GM13977 (cell line): Measurements from ENCODE around the gene PTPRU.

Source experiments
- DNase-seq: peaks from one replicate; pipeline ENCODE4 v3.0.0; 2012; ENCODE audit warnings: low spot score
- in situ Hi-C: fragments of 300-500 bp; cut with MboI; formaldehyde crosslinking; loops from one replicate; pipeline ENCODE4 v1.12.0; 2022; ENCODE audit warnings: low sequenced_read_pairs, low pct_unique_long_range_greater_than_20kb, mixed read lengths, inconsistent platforms; ENCODE audit not compliant: unreplicated experiment
- TF ChIP-seq, protein P1 (sequence below): IDR thresholded peaks from 2 replicates; pipeline ENCODE4 v1.5.1; 2012; ENCODE audit warnings: mild to moderate bottlenecking, control low read depth; ENCODE audit not compliant: insufficient read depth; ENCODE audit errors: extremely low read depth, missing control alignments

PTPRU gene

DNA sequence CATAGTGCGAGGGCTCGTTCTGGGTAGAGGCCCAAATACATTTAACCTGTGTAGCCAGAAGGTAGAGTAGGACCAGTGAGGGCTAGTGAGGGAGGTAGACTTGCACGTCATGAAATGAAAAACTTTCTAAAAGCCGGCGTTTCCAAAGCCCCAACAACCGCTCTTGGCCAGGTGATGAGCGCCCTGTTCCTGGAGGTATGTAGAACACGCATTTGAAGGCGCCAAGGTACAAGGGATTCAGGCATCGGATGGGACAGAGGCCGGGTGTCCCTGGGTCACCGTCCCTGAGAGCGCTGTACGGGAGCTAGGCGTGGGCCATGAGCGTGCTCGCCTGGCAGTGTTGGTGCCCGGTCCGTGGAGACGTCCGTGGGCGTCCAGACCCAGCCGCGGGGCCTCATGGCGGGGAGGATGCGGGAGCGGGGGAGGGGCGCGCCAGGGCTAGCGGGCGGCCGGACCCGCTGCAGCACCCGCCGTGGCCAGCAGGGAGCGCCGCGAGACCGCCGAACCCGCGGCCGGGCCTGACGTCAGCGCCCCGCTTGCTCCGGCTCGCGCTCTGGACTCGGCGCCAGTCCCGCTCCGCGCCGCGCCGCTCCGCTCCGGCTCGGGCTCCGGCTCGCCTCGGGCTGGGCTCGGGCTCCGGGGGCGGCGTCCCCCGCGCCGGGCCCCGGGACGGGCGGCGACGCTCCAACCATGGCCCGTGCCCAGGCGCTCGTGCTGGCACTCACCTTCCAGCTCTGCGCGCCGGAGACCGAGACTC, at the start of gene PTPRU:
Gene PTPRU (plus strand): TSS at position 568 of the 757 bp plus-strand sequence. CDS start 123 bp downstream, at position 691.
- in situ Hi-C loops, result no loop called here
- DNase-seq, result peak; percentile 96
- TF ChIP-seq, protein P1, sequence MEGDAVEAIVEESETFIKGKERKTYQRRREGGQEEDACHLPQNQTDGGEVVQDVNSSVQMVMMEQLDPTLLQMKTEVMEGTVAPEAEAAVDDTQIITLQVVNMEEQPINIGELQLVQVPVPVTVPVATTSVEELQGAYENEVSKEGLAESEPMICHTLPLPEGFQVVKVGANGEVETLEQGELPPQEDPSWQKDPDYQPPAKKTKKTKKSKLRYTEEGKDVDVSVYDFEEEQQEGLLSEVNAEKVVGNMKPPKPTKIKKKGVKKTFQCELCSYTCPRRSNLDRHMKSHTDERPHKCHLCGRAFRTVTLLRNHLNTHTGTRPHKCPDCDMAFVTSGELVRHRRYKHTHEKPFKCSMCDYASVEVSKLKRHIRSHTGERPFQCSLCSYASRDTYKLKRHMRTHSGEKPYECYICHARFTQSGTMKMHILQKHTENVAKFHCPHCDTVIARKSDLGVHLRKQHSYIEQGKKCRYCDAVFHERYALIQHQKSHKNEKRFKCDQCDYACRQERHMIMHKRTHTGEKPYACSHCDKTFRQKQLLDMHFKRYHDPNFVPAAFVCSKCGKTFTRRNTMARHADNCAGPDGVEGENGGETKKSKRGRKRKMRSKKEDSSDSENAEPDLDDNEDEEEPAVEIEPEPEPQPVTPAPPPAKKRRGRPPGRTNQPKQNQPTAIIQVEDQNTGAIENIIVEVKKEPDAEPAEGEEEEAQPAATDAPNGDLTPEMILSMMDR, result peak; percentile 97

DNA sequence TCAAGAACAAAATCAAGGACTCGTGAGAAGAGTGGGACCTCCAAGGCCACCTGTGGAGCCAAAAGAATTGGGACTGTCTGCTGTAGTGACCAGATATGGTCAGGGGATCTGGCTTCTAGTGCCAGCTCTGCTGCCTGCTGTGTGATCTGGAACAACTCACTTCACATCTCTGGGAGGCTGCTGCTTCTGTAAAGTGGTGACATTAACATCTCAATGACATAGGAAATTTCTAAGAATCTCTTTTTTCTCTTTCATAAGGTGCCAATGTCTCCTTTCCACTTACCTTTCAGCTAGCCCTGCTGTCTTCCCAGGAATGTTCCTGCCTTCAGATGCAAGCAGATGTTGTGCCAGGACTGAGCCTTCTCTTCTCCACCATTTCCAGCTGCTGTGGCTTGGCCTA, 49.6 kb upstream of the PTPRU start:
- no peak for DNase-seq
- in situ Hi-C loops, result no loop called here
- TF ChIP-seq, protein P1, result no peak

DNA sequence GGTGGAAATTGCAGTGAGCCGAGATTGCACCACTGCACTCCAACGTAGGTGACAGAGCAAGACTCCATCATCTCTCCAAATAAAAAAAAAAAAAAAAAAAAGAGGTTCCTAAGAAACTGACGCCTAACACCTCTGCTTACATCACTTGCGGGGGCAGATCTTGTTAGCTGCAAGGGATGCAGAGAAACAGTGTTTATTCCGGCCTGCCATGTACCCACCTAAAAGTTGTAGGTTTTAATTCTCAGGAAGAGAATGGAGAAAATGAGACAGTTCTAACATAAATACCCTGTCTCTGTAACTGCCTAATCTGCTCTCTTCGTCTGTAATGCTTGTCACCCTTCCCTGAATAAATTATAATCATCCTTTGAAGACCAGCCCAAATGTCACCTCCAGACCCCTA, 45.6 kb upstream of the PTPRU start:
- TF ChIP-seq, protein P1, result no peak
- in situ Hi-C loops, result loop anchor here (10.0 kb wide), 1 partner anchor 306 kb away; no protein-coding TSS in a partner anchor
- no peak for DNase-seq

DNA sequence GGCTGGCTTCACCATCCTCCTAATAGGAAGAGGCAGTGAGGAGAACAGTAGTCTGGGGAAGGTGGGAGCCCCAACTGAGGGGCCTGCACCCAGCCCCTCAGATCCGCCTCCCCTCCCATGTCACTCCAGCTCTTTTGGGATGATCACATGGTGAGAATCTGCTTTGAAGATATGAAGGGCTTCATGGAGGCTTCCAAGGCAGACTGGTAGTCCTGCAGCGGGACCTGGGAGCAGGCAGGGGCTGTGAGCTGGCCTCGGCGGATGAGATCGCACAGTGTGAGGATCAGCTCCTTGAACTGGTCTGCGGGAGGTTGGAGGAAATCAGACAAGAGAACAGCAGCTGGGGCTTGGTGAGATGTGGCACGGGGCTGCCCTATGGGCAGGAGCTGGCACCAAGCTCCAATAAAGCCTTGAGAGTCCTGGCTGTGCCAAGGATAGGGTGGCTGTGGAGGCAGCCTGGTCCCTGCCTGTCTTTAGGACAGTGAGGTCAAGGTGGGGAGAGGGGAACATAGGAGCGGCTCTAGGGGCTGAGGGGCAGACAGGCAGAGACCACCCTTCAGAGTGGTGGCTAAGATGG, 42.4 kb upstream of the PTPRU start:
- TF ChIP-seq, protein P1, result no peak
- in situ Hi-C loops, result loop anchor here (10.0 kb wide), 1 partner anchor 309 kb away; no protein-coding TSS in a partner anchor
- DNase-seq, result no peak

DNA sequence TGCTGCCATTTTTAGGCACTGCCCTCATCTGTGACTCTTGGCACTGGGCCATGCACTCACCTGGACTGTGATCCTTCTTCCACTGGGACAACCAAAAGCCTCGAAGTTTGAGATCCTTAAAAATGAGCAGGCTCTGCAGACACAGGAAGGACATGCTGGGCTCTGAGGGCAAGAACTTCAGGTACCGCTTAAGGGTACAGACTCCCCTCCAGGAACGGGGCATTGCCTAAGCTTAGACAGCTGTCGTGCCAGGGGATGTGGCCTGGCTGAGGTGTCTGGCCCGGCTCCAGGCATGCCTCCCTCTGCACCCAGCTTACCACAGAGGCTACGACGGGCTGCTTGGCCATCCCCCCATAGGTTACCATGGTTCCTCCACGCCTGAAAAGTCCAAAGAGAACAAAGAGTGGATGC, 40.4 kb upstream of the PTPRU start:
- DNase-seq, result no peak
- in situ Hi-C loops, result loop anchor here (10.0 kb wide), 1 partner anchor 311 kb away; no protein-coding TSS in a partner anchor
- TF ChIP-seq, protein P1, result no peak

DNA sequence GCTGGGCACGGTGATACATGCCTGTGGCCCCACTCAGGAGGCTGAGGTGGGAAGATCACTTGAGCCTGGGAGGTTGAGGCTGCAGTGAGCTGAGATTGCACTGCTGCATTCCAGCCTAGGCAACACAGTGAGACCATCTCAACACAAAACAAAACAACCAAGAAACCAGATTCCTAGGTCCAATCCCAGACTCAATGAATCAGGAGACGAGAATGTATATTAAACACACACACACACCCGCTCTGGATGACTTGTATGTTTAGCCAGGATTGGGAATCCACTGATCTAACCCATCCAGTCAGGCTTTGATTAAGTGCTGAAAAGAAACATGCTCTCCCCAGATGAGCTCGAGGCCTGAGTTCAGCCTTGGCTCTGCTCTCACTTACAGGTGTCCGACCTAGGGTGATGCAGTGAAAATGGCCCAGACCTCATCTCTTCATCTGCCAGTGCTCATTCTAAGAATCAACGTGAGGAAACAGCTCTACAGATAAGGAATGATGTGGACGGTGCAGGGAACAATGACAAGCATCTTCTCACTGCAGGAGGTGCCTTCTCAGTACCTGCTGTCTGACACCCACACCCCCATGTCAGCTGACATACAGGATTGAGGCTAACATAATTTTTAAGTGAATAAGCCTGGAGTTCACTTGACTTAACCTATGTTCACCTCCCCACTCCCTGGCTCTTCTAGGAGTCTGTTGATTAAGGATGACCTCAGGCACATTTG, 39.3 kb upstream of the PTPRU start:
- TF ChIP-seq, protein P1, result no peak
- no peak for DNase-seq
- in situ Hi-C loops, result loop anchor here (10.0 kb wide), 1 partner anchor 312 kb away; no protein-coding TSS in a partner anchor
